GM21390 (cell line): Measurements from ENCODE around the gene SLC11A2.
"Not testable (repeated sequence)": the region's sequence is repeated elsewhere in the genome, so short reads cannot be mapped to it uniquely, and the experiment has no call there.

Source experiments
- ATAC-seq: cut with Tn5 transposase; IDR thresholded peaks from one replicate; pipeline ENCODE4 v1.9.1; 2021; ENCODE audit not compliant: unreplicated experiment

SLC11A2 gene

GRCh38 chr12:50991291-50991690 is 34.9 kb downstream of the SLC11A2 start:
- no peak for ATAC-seq

- no peak for ATAC-seq
Observed at GRCh38 chr12:50990791-50991190, 35.4 kb downstream of the SLC11A2 start.

GRCh38 chr12:50990147-50990727 is 35.9 kb downstream of the SLC11A2 start:
- no peak for ATAC-seq

GRCh38 chr12:50988871-50989270 is 37.3 kb downstream of the SLC11A2 start:
- ATAC-seq, result no peak

GRCh38 chr12:50988051-50988450 is 38.1 kb downstream of the SLC11A2 start:
- no peak for ATAC-seq

DNA sequence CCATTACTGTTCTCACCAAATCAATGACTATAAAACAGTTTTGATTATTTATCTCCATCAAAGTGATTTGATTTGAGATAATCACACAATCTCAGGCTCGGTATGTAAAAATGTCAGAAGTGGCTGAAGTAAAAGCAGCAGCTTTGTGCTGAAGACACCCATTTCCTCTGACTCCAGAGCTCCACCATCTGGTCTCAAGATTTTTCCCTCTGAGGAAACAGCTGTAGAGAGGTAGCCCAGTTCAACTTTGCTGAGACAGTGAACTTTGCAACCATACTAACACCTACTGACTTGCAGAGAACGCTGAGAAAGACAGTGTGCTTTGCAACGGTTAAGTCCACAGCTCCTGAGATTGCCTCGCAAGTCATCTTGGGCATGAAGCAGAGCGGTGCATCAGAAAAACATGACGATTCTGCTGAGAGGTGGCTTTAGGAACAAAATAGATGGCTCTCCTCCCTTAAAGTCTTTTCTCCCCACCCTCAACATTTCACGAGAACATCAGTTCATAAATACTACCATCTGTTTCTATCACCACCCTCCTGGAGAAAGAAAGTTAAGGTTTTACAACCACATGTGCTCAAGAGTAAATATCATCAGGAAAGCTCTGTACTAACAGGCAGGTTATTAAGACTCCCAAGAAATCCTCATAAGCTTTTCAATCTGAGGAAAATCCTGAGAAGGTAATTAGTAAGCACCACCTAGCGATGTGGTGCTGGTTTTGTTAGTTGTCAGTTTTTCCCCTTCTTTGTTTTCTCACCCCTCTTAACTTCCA is 39.0 kb downstream of the SLC11A2 start:
- no peak for ATAC-seq

DNA sequence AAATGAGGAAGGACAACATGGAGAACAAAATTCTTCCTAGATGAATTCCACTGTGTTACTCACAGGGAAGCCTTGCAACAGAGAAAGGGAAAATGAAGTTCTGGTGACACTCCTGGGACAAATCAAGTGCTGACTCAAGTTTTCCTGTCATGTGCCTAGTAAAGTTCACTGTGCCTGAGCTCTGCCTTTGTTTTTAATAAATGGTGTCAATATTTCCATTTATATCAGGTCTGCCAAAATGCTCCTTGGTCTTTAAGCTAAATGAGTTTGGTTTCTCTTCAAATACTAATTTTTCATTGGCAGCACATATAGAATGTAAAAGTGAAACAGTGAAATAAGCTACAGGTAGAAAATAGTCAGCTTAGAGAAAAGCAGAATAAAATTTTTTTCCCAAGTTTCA is 40.9 kb downstream of the SLC11A2 start:
- ATAC-seq, result no peak

GRCh38 chr12:50984586-50985298 is 41.4 kb downstream of the SLC11A2 start:
- ATAC-seq, result no peak

DNA sequence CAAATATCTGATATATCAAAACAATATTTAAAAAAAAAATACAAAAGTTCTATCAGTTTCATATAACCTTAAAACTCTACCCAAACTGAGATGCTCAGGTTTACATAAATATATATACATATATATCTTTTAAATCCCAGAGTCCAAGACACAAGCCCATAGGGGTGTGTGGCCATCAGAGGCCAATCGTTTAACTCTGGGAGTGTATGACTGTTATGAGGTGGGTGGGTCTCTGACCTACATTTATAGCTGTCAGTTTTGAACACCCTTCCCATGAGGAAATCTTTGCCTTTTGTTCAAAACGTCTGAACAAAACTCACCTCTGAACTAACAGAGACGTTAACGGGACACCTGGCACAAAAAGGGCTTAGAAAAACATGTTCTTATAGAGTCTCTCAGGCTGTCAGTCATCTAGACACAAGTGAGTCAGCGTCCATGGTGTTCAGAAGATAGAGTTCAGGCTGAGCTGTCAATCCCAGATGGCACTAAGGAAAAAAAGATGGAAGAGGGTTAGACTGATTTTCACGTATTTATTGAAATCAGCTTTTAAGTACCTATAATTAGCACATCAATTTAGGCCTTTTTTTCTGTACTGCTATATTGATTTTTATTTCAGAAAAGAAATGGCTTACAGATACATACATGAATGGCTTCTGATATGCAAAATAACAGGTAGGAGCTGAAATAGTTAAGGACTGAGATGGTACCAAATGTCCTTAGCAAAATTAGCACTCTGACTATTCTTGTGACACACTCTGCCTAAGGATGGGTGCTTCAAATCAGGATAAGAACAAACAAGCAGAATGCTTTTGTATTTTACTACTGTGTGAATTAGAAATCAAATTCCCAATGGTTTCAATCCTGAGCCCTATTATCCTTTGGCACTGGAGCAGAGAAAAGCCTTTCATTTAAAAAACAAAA is 44.6 kb downstream of the SLC11A2 start:
- no peak for ATAC-seq

DNA sequence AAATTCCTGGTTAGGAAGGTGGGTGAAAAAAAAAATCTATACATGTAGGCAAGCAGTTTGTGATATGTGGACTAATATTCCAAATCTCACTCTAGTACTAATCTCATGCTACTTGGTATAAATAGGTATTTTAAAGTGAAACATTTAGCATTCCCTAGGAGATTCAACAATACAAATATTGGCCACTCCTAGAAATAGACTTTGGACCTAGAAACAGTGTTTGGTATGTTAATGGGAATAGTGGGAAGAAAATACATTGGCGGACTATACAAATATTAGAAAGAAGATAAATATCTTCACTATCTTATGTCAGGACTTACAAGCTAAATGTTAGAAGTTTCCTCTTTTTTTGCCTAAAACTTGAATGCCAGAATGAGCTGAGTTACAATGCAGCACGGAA is 45.6 kb downstream of the SLC11A2 start:
- no peak for ATAC-seq

DNA sequence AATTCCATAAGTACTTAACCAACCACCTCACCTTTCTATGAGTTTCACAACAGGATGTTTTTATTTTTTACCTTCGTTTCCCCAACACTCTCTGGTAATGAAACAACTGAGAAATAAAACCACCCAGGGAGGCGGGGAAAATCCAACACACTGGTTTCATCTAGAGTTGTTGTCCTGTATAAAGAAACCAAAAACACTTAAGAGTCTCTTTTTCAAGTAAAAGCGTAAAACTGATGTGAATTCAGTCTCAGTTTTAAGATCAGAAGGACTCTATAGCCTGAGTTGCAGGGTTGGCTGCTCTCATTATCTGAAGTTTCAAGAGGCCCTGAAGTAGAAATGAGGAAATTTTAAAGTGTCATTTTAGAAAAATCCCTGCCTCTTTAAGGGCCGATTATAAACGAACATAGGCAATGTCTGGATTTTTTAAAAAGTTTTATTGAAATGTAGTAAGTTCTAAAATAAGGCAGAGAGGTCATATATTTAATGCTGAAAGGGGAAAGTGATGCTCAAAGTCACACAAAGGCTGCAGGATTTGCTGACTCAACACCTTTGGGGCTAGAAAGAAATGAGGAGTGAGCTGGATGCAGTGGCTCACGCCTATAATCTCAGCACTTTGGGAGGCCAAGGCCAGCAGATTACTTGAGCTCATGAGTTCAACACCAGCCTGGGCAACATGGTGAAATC is 46.7 kb downstream of the SLC11A2 start:
- ATAC-seq, result peak; percentile 71

- no peak for ATAC-seq
Observed at GRCh38 chr12:50971946-50972345, 54.2 kb downstream of the SLC11A2 start.

GRCh38 chr12:50964432-50964831 is 61.8 kb downstream of the SLC11A2 start:
- ATAC-seq, result no peak

GRCh38 chr12:50961708-50962107 is 64.5 kb downstream of the SLC11A2 start:
- no peak for ATAC-seq

DNA sequence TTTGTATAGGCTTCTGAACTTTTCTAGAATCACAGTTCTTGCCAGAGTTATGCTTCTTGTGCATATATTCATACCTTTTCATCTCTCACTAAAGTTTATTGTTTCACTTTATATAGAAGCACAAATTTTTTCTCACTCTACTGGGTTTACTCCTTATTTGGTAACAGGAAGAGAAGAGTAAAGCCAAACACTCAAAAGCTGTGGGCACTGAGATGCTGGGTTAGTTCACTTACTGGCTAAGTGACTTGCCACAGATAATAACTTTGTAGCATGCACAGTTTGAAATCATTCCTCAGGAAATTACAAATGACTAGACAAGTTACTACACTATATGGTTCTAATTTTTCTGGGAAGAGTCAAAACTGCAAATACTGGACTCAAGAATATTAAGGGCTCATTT is 66.1 kb downstream of the SLC11A2 start:
- ATAC-seq, result no peak

DNA sequence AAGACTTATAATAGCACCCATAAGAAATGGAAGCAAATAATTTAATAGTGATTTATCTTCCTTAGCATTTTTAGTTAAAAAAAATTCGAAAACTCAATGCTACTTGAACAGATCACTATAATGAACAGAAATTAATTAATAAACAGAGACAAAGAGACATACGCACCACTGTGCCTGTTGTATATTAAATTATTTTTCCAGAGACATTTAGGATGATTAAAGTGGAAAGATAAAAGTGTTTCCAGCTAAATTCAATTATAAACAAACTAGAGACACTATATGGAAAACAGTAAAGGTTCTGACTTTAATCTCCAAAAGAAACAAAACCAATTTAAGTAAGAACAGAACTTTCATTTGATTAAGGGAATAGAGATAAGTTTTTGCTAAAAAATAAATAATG is 70.5 kb downstream of the SLC11A2 start:
- ATAC-seq, result no peak

DNA sequence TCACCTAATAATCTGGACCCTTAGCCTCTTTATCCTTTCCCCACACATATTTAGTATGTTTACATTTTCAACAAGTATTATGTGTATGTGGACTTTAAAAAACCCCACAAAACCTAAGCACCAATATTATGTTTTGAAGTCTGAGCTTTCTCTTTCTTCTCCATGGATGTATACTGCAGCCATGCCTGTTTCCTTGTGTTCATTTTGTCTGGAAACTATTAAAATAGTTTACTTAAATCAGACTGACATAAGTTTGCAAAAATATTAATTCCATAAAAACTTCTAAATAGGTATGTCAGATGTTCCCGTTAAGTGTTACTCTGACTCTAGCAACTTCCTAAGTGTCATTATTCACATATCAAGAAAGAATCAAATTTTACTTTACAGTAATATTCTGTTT is 70.9 kb downstream of the SLC11A2 start:
- no peak for ATAC-seq

DNA sequence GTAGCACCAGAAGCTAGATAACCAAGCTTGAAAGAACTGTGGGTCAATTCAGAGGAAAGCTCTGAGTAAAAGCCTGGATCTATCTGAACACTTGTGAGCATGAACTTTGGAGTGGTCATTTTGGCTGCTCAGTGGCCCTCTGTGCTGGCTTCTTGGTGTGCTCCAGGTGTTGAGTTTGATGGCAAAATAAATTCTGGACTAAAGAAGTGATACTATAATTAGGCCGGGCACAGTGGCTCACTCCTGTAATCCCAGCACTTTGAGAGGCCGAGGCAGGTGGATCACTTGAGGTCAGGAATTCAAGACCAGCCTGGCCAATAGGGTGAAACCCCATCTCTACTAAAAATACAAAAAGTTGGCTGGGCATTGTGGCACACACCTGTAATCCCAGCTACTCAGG is 71.4 kb downstream of the SLC11A2 start:
- ATAC-seq, result not testable (repeated sequence)

DNA sequence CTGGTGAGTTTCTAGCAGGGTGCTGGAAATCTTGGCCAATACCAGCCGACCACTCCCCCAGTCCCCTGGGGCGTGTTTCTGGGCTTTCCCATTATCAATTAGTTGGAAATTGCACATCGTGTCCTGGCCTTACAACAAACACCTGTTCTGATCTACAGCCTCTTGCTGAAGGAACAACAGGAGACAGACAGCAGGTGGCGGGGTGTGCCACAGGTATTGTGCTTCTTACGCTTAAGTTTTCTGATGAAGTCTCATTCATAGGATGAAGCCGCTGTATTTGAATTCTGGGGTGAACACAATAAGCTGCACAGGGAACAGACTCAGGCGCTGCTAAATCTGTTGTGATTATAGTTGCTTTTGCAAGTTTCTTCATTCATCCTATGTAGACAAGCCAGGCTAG is 73.1 kb downstream of the SLC11A2 start:
- ATAC-seq, result no peak

DNA sequence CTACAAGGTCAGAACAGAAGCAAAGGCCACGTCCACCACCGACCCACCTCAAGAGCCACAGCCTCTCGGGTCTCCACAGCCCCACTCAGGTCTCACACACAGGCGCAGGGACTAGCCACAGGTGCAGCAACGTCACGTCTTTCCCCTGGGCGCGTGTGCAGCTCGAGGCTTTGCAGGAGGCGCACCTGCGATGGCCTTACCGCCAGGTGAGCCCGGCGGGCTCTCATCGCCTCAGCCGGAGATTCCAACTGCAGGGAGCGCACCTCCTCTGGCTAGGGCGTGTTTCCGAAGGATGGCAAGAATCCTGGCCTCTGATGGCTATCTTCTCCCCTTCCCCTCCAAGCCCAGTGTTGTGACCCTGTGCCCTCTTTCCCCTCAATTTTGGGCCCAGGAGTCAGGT is 73.7 kb downstream of the SLC11A2 start, which contains the start of gene HIGD1C:
Gene HIGD1C (plus strand): TSS at position 35 of the 400 bp plus-strand sequence. CDS start 1,455 bp downstream, outside the sequence.
- ATAC-seq, result no peak
